Omental fat pad (tissue), 4 donors: Measurements from ENCODE around the gene KRTAP10-9. TPM values are rescaled to one million over a fixed set of nuclear protein-coding genes. Genes with fewer than 3 reads are reported as not detected.

ENCODE experiments used
- ATAC-seq: fragments of 150-250 bp; one replicate; pipeline ENCODE4 v1.9.1; 2016; ENCODE audit warnings: mild to moderate bottlenecking, moderate library complexity; ENCODE audit not compliant: low FRiP score
- DNase-seq: peaks from one replicate; pipeline ENCODE4 v3.0.0-alpha.2; 2019; ENCODE audit warnings: low spot score
- total RNA-seq, 4 donors: library from RNA; depleted of rRNA; stranded (reverse); fragments of >200 nt; gene quantifications; one replicate each; pipeline ENCODE4 v1.1.0, GENCODE V29; 2016
- TF ChIP-seq, protein P1 (sequence below), 3 donors: fragments of 450-650 bp; IDR thresholded peaks; one replicate each; pipeline ENCODE4 v1.5.1; 2016 to 2017; ENCODE audit warnings: antibody characterized with exemption in 3 of 3, mild to moderate bottlenecking in 3 of 3, moderate library complexity in 2 of 3

The KRTAP10-9 gene
- total RNA-seq, 4 donors from 2014 or later, result not detected

- DNase-seq (no peak), ATAC-seq (no peak)
- TF ChIP-seq, protein P1, sequence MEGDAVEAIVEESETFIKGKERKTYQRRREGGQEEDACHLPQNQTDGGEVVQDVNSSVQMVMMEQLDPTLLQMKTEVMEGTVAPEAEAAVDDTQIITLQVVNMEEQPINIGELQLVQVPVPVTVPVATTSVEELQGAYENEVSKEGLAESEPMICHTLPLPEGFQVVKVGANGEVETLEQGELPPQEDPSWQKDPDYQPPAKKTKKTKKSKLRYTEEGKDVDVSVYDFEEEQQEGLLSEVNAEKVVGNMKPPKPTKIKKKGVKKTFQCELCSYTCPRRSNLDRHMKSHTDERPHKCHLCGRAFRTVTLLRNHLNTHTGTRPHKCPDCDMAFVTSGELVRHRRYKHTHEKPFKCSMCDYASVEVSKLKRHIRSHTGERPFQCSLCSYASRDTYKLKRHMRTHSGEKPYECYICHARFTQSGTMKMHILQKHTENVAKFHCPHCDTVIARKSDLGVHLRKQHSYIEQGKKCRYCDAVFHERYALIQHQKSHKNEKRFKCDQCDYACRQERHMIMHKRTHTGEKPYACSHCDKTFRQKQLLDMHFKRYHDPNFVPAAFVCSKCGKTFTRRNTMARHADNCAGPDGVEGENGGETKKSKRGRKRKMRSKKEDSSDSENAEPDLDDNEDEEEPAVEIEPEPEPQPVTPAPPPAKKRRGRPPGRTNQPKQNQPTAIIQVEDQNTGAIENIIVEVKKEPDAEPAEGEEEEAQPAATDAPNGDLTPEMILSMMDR (IDR thresholded peaks at IDR 0.05), result no peak
Measured at GRCh38 chr21:44614161-44614631, 12.7 kb upstream of the KRTAP10-9 start.

- TF ChIP-seq, protein P1 (IDR thresholded peaks at IDR 0.05), result no peak
- no peak for DNase-seq
Measured at GRCh38 chr21:44614961-44615391, 11.9 kb upstream of the KRTAP10-9 start.

GRCh38 chr21:44615466-44615865, 11.4 kb upstream of the KRTAP10-9 start:
- ATAC-seq, result no peak
- no peak for DNase-seq
- TF ChIP-seq, protein P1 (IDR thresholded peaks at IDR 0.05), result no peak

More at GRCh38 chr21:44614961-44615391, 11.9 kb upstream of the KRTAP10-9 start:
- no peak for ATAC-seq

- no peak for ATAC-seq
- TF ChIP-seq, protein P1 (IDR thresholded peaks at IDR 0.05), result no peak
- no peak for DNase-seq
Measured at GRCh38 chr21:44615911-44616590, 10.8 kb upstream of the KRTAP10-9 start.

GRCh38 chr21:44616591-44616926, 10.3 kb upstream of the KRTAP10-9 start:
- TF ChIP-seq, protein P1 (IDR thresholded peaks at IDR 0.05), result no peak
- no peak for ATAC-seq
- no peak for DNase-seq

- TF ChIP-seq, protein P1 (IDR thresholded peaks at IDR 0.05), result no peak
- ATAC-seq (no peak), DNase-seq (no peak)
Measured at GRCh38 chr21:44617071-44617501, 9.8 kb upstream of the KRTAP10-9 start.

DNA sequence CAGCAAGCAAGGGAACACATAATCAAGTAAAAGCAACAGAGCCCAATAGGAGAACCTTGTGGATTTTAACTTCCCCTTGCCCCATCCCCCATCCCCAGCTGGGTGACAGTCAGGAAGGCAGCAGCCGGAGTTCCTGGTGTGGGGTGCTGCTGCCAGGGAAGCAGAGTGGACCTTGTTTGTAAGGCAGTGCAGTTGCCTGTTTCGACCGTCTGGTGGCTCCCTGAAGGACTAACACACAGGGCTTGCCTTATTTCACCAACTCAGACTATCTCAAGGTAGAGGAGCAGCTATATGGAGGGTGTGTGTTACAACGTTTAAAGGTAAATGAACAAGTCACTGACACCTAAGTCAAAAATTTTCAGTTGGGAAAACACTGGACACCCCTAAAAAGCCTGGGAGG, 8.4 kb upstream of the KRTAP10-9 start:
- ATAC-seq, result no peak
- TF ChIP-seq, protein P1 (IDR thresholded peaks at IDR 0.05), result no peak
- DNase-seq, result no peak
